ENCODE results near the gene TRIM17. TPM values are rescaled to one million over a fixed set of nuclear protein-coding genes. Genes with fewer than 3 reads are reported as not detected.
A peak's percentile ranks its signal among the peaks of the same experiment; 100 is the strongest.

The TRIM17 gene
- total and polyA plus RNA-seq, 4 donors = 0.62 to 2.5 TPM; not detected in 2

DNA sequence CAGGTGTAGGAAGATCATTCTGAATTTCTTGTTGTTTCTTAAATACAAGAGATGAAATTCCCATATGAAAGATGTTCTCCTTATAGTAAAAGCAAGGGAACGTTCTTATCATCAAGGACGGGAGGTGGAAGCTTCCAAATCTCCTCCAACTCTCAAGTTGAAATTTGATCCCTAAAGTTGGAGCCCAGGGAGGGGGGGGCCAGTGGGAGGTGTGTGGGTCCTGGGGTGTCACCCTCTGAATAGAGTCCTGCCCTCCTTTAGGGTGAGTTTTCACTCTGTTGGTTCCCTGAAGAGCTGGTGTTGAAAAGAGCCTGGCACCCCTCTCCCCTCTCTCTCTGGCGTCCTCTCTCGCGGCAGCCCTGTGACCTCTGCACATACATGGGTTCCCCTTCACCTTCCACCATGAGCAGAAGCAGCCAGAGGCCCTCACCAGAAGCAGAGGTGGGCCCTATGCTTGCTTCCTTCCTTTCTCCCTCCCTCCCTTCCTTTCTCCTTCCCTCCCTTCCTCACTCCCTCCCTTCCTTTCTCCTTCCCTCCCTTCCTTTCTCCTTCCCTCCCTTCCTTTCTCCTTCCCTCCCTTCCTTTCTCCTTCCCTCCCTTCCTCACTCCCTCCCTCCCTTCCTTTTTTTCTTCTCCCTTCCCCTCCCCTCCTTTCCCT is 10.0 kb upstream of the TRIM17 start:
- WGBS, 2 donors = 65 to 71% methylated on average over 5 of the region's 5 CpGs
- Histone ChIP-seq H3K9me3 (ENCODE audit: control insufficient read depth, low read length) (no peaks in the 10 kb centered on the region), H3K27ac (ENCODE audit: low read depth in 1 of 2, low read length in 2 of 2) (no peak overlapping the region), H3K4me1 (ENCODE audit: control insufficient read depth in 1 of 2, insufficient read depth in 2 of 2, low read length in 2 of 2) (no peaks in the 10 kb centered on the region), H3K36me3 (ENCODE audit: control insufficient read depth in 1 of 2, insufficient read depth in 2 of 2, low read length in 1 of 2) (no peaks in the 10 kb centered on the region), H3K4me3 (ENCODE audit: low read length in 2 of 2) (no peak overlapping the region), H3K27me3 (ENCODE audit: control insufficient read depth in 1 of 2, insufficient read depth in 2 of 2, low read length in 1 of 2) (no peaks in the 10 kb centered on the region)
- intact Hi-C loops (cut with DNase I) = no loop called here
- no peak for DNase-seq
- no peak for ATAC-seq (ENCODE audit: low FRiP score)

DNA sequence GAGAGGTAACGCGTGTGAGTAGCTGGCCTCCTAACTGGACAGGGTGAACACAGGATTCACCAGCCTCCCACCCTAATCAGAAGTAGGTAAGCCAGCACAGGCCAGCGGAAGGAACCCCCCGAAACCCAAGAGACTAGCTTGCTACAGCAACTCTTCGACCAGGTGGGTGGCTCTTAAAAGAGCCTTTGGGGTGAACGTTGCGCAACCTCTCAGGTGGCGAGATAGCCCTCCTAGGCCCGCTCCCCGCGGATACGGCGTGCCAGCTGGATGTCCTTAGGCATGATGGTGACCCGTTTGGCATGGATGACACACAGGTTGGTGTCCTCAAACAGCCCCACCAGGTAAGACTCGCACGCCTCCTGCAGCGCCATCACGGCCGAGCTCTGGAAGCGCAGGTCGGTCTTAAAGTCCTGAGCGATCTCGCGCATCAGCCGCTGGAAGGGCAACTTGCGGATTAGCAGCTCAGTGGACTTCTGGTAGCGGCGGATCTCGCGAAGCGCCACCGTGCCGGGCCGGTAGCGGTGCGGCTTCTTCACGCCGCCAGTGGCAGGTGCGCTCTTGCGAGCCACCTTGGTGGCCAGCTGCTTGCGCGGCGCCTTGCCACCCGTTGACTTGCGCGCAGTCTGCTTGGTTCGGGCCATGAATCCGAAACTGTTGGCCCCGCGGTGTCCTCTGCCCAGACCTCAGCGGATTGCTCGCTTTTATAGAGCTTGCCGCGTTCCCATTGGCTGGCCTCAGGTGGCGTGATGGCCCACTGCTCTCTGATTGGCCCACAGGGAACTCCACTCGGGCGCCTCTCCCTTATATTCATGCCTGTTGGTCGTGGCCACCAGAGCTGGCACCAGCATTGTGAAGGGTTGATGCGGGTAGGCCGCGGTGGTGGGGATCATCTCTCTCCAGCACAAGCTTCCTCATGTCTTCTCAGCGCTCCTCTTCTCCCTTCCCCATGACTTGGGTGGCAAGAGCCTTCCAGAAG is 8.3 kb upstream of the TRIM17 start:
- no peak for ATAC-seq (ENCODE audit: low FRiP score)
- no peak overlapping the region for H3K4me3 ChIP-seq (ENCODE audit: low read length in 2 of 2)
- H3K9me3 ChIP-seq (ENCODE audit: control insufficient read depth, low read length) = no peaks in the 10 kb centered on the region
- H3K27me3 ChIP-seq (ENCODE audit: control insufficient read depth in 1 of 2, insufficient read depth in 2 of 2, low read length in 1 of 2) = no peaks in the 10 kb centered on the region
- H3K4me1 ChIP-seq (ENCODE audit: control insufficient read depth in 1 of 2, insufficient read depth in 2 of 2, low read length in 2 of 2) = no peaks in the 10 kb centered on the region
- DNase-seq = no peak
- no peak overlapping the region for H3K27ac ChIP-seq (ENCODE audit: low read depth in 1 of 2, low read length in 2 of 2)
- intact Hi-C loops (cut with DNase I) = no loop called here
- WGBS, 2 donors = 96 to 98% methylated on average over 62 of the region's 62 CpGs
- no peaks in the 10 kb centered on the region for H3K36me3 ChIP-seq (ENCODE audit: control insufficient read depth in 1 of 2, insufficient read depth in 2 of 2, low read length in 1 of 2)

DNA sequence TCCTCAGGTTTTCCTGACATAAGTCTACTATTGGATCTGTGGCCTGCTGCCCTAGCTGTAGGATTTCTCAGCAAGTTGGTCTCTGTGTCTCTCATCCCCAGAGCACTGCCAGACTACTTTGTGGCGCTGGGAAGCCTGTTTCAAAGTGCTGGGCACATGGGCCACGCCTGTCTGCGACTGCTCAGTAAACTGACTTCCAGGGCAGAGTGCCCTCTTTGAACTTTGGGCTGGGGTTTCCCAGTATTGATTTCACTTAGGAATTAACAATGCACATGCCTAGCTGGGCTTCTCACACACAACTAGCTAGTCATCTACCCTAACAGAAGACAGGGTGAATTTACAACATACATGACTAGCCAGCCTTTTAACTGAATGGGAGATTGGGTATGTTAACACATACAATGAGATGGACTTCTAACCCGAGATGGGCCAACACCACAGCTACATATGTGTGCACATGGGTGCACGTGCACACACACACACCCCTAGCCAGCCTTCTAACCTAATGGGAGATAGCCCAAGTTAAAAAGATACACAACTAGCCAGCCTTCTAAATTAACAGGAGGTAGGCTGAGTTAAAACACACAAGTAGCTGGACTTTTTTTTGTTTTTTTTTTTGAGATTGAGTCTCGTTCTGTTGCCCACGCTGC is 6.9 kb upstream of the TRIM17 start:
- DNase-seq (no peak), ATAC-seq (ENCODE audit: low FRiP score) (no peak)
- WGBS, 2 donors = 91 to 92% methylated on average over 7 of the region's 7 CpGs
- H3K4me3 ChIP-seq (ENCODE audit: low read length in 2 of 2) = no peak overlapping the region
- H3K27ac ChIP-seq (ENCODE audit: low read depth in 1 of 2, low read length in 2 of 2) = no peak overlapping the region
- H3K9me3 ChIP-seq (ENCODE audit: control insufficient read depth, low read length) = no peaks in the 10 kb centered on the region
- H3K36me3 ChIP-seq (ENCODE audit: control insufficient read depth in 1 of 2, insufficient read depth in 2 of 2, low read length in 1 of 2) = no peaks in the 10 kb centered on the region
- intact Hi-C loops (cut with DNase I) = no loop called here
- H3K4me1 ChIP-seq (ENCODE audit: control insufficient read depth in 1 of 2, insufficient read depth in 2 of 2, low read length in 2 of 2) = no peaks in the 10 kb centered on the region
- no peaks in the 10 kb centered on the region for H3K27me3 ChIP-seq (ENCODE audit: control insufficient read depth in 1 of 2, insufficient read depth in 2 of 2, low read length in 1 of 2)

DNA sequence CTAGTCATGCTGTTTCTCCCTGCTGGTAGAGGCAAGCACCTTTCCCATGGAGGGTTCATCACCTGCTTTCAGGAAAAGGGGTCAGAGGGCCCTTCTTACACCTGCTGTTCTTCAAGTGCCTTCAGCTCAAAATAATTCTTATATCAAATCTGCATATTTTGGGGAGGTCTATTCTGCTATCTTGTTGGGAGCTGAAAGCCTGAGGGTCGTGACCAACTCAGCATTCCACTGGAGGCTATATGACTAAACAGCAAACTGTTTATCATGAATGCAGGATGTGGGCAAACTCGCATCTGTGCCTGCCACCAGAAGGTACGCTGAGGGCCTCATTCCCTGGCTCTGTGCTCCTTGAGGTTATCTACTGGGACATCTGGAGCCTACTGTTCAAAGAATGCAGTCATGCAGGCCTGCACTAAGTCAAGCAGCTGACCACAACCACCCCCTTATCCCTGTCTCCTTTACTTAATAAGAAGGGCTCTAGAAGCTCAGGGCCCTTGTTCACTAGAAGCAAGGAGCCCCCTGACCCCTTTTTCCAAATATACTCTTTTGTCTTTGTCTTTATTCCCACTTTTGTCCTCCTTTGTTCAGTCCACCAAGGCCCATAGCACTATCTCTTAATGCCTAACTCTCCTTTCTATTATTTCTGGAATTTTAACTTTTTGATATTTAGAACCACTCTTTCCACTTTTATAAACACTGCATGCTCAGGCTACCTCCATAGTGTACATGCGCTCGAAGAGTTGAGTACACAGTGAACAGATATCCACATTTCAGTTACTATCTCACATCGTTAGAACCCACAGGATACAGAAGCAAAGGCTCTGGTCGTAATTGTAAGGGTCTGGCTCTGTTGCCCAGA is 4.5 kb upstream of the TRIM17 start:
- intact Hi-C loops (cut with DNase I) = no loop called here
- no peaks in the 10 kb centered on the region for H3K9me3 ChIP-seq (ENCODE audit: control insufficient read depth, low read length)
- H3K36me3 ChIP-seq (ENCODE audit: control insufficient read depth in 1 of 2, insufficient read depth in 2 of 2, low read length in 1 of 2) = no peaks in the 10 kb centered on the region
- 88 to 96% methylated on average over 7 of the region's 7 CpGs for WGBS, 2 donors
- no peaks in the 10 kb centered on the region for H3K27me3 ChIP-seq (ENCODE audit: control insufficient read depth in 1 of 2, insufficient read depth in 2 of 2, low read length in 1 of 2)
- no peak overlapping the region for H3K27ac ChIP-seq (ENCODE audit: low read depth in 1 of 2, low read length in 2 of 2)
- ATAC-seq (ENCODE audit: low FRiP score) (no peak), DNase-seq (peak in 1 of 2 donors; percentile 6)
- no peak overlapping the region for H3K4me3 ChIP-seq (ENCODE audit: low read length in 2 of 2)
- H3K4me1 ChIP-seq (ENCODE audit: control insufficient read depth in 1 of 2, insufficient read depth in 2 of 2, low read length in 2 of 2) = no peaks in the 10 kb centered on the region

DNA sequence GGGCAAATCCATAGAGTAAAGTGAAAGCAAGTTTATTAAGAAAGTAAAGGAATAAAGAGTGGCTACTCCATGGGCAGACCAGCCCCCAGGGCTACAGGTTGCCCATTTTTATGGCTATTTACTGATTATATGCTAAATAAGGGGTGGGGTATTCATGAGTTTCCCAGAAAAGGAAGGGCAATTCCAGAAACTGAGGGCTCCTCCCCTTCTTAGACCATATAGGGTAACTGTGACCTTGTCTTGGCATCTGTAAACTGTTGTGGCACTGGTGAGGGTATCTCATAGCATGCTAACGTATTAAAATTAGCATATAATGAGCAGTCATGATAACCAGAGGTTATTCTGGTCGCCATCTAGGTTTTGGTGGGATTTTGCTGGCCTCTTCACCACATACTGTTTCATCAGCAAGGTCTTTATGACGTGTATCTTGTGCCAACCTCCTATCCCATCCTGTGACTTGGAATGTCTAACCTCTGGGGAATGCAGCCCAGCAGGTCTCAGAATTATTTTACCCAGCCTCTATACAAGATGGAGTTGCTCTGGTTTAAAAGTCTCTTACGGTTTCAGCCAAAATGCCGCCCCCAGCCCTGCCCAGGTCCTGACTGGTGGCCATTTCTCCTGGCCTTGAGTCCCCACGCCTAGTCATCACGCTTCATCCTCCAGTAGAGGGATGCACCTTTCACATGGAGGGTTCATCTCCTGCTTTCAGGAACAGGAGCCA is 982 bp upstream of the TRIM17 start:
- H3K4me1 ChIP-seq (ENCODE audit: control insufficient read depth in 1 of 2, insufficient read depth in 2 of 2, low read length in 2 of 2) = no peaks in the 10 kb centered on the region
- H3K36me3 ChIP-seq (ENCODE audit: control insufficient read depth in 1 of 2, insufficient read depth in 2 of 2, low read length in 1 of 2) = no peaks in the 10 kb centered on the region
- no peak overlapping the region for H3K4me3 ChIP-seq (ENCODE audit: low read length in 2 of 2)
- no peaks in the 10 kb centered on the region for H3K27me3 ChIP-seq (ENCODE audit: control insufficient read depth in 1 of 2, insufficient read depth in 2 of 2, low read length in 1 of 2)
- no peak overlapping the region for H3K27ac ChIP-seq (ENCODE audit: low read depth in 1 of 2, low read length in 2 of 2)
- ATAC-seq (ENCODE audit: low FRiP score) = no peak
- WGBS, 2 donors = 87 to 88% methylated on average over 7 of the region's 7 CpGs
- intact Hi-C loops (cut with DNase I) = no loop called here
- peak in 1 of 2 donors; percentile 36 for DNase-seq
- H3K9me3 ChIP-seq (ENCODE audit: control insufficient read depth, low read length) = no peaks in the 10 kb centered on the region

DNA sequence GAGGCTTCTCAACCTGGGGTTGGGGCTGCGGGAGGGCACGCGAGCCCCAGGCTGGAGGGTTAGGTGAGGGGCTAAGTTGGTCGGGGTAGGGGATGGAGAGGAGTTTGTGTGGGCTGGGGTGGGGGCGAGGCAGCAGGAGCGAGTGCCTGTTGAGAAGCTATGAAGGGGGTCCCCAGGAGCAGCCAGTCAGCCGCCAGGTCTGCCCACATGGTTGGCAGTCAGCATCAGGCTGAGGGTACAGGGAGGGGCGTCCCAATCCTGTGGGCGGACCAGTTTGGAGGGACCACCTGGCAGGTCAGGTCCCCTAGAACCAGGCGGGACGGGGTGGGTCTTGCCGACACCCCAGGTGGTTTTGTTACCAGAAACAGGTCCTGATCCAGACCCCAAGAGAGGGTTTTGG is 400 bp upstream of the TRIM17 start:
- peak in 1 of 2 donors; percentile 59 for DNase-seq
- 15 to 29% methylated on average over 10 to 12 of the region's 12 CpGs for WGBS, 2 donors
- Histone ChIP-seq H3K4me3 (ENCODE audit: low read length in 2 of 2) (no peak overlapping the region), H3K36me3 (ENCODE audit: control insufficient read depth in 1 of 2, insufficient read depth in 2 of 2, low read length in 1 of 2) (no peaks in the 10 kb centered on the region), H3K4me1 (ENCODE audit: control insufficient read depth in 1 of 2, insufficient read depth in 2 of 2, low read length in 2 of 2) (no peaks in the 10 kb centered on the region), H3K9me3 (ENCODE audit: control insufficient read depth, low read length) (no peaks in the 10 kb centered on the region), H3K27ac (ENCODE audit: low read depth in 1 of 2, low read length in 2 of 2) (no peak overlapping the region), H3K27me3 (ENCODE audit: control insufficient read depth in 1 of 2, insufficient read depth in 2 of 2, low read length in 1 of 2) (no peaks in the 10 kb centered on the region)
- intact Hi-C loops (cut with DNase I) = no loop called here
- no peak for ATAC-seq (ENCODE audit: low FRiP score)

DNA sequence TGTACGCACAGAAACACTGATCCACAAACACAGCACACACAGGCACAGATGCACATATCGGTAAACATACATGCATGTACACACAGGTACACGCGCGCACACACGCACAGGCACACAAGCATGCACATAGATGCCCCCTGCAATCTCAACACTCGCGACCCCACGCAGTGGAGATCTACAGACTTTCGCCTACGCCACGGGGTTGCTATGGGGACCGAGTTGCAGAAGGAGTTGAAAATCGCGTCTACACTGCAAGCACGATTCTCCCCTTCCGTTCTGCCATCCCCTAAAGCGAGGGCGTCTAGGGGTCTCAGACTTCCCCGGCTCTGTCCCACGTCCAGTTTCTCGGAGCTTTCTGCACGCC is 826 bp downstream of the TRIM17 start:
- Histone ChIP-seq H3K27ac (ENCODE audit: low read depth in 1 of 2, low read length in 2 of 2) (no peak overlapping the region), H3K36me3 (ENCODE audit: control insufficient read depth in 1 of 2, insufficient read depth in 2 of 2, low read length in 1 of 2) (no peaks in the 10 kb centered on the region)
- DNase-seq = no peak

DNA sequence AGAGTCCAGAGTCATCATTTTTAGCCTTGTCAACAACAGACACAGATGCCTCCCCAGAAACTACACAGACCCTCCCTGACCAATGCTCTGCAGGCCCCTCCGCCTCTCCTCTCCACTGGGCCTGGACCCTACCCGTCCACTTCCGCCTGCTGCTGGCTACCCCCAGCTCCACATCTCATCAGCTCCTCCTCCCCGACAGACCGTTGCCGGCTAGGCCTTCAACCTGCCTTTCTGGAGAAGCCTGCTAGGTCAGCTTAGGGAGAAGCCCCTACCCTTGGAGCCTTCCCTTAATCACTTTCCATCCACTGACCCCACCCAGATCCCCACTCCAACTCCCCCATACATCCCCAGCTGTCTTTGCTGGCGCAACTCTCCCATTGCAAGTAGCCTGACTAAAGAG is 1.4 kb downstream of the TRIM17 start:
- no peaks in the 10 kb centered on the region for H3K4me1 ChIP-seq (ENCODE audit: control insufficient read depth in 1 of 2, insufficient read depth in 2 of 2, low read length in 2 of 2)
- WGBS, 2 donors = 45 to 48% methylated on average over 7 of the region's 7 CpGs
- DNase-seq (peak in 1 of 2 donors; percentile 51), ATAC-seq (ENCODE audit: low FRiP score) (peak; percentile 20)
- no peaks in the 10 kb centered on the region for H3K9me3 ChIP-seq (ENCODE audit: control insufficient read depth, low read length)
- H3K27ac ChIP-seq (ENCODE audit: low read depth in 1 of 2, low read length in 2 of 2) = no peak overlapping the region
- H3K4me3 ChIP-seq (ENCODE audit: low read length in 2 of 2) = no peak overlapping the region
- no peaks in the 10 kb centered on the region for H3K27me3 ChIP-seq (ENCODE audit: control insufficient read depth in 1 of 2, insufficient read depth in 2 of 2, low read length in 1 of 2)
- intact Hi-C loops (cut with DNase I) = no loop called here
- H3K36me3 ChIP-seq (ENCODE audit: control insufficient read depth in 1 of 2, insufficient read depth in 2 of 2, low read length in 1 of 2) = no peaks in the 10 kb centered on the region

More for the DNA sequence above, 826 bp downstream of the TRIM17 start:
- Histone ChIP-seq H3K4me3 (ENCODE audit: low read length in 2 of 2) (no peak overlapping the region), H3K9me3 (ENCODE audit: control insufficient read depth, low read length) (no peaks in the 10 kb centered on the region), H3K4me1 (ENCODE audit: control insufficient read depth in 1 of 2, insufficient read depth in 2 of 2, low read length in 2 of 2) (no peaks in the 10 kb centered on the region), H3K27me3 (ENCODE audit: control insufficient read depth in 1 of 2, insufficient read depth in 2 of 2, low read length in 1 of 2) (no peaks in the 10 kb centered on the region)
- 16 to 18% methylated on average over 23 of the region's 23 CpGs for WGBS, 2 donors
- peak; percentile 2 for ATAC-seq (ENCODE audit: low FRiP score)
- intact Hi-C loops (cut with DNase I) = no loop called here

All from aorta (tissue), 5 donors.